Esophagus mucosa (tissue), 1 donor: ENCODE data around the gene TVP23B. TPM values are rescaled to one million over a fixed set of nuclear protein-coding genes. Genes with fewer than 3 reads are reported as not detected.
A peak's percentile ranks its signal among the peaks of the same experiment; 100 is the strongest.
"Not testable (repeated sequence)": the region's sequence is repeated elsewhere in the genome, so short reads cannot be mapped to it uniquely, and the experiment has no call there.

Source experiments
- ATAC-seq: fragments of 200-7000 bp; cut with Tn5 transposase; one replicate; pipeline ENCODE4 v1.9.1; 2020
- total RNA-seq: library from RNA; stranded (reverse); gene quantifications from one replicate; pipeline ENCODE4 v1.2.4, GENCODE V29; 2023
- donor health status: DM: yes; HTN: yes; CAD: no.

TVP23B gene
- total RNA-seq, result 24.1 TPM

- ATAC-seq, result peak; percentile 99
Observed at GRCh38 chr17:18780991-18781718, at the start of gene TVP23B. TSS of gene TVP23B (plus strand) at chr17:18781183. CDS start at chr17:18781294, 111 bp downstream.

- ATAC-seq, result peak; percentile 34
Observed at GRCh38 chr17:18732438-18732837, 48.5 kb upstream of the TVP23B start.

- ATAC-seq, result peak; percentile 75
Observed at GRCh38 chr17:18733350-18733749, 47.6 kb upstream of the TVP23B start.

GRCh38 chr17:18739616-18740391 lies 41.2 kb upstream of the TVP23B start:
- not testable (repeated sequence) for ATAC-seq

GRCh38 chr17:18741228-18741627 lies 39.8 kb upstream of the TVP23B start:
- peak; percentile 97 for ATAC-seq

GRCh38 chr17:18743699-18744421 lies 37.1 kb upstream of the TVP23B start, which contains the start of gene FBXW10:
TSS of gene FBXW10 (plus strand) at chr17:18744054. CDS start at chr17:18744245, 191 bp downstream.
- ATAC-seq, result not testable (repeated sequence)

- ATAC-seq, result not testable (repeated sequence)
Observed at GRCh38 chr17:18744726-18745125, 36.3 kb upstream of the TVP23B start.

- not testable (repeated sequence) for ATAC-seq
Observed at GRCh38 chr17:18746551-18746950, 34.4 kb upstream of the TVP23B start.

- not testable (repeated sequence) for ATAC-seq
Observed at GRCh38 chr17:18747501-18747900, 33.5 kb upstream of the TVP23B start.

- not testable (repeated sequence) for ATAC-seq
Observed at GRCh38 chr17:18750242-18750641, 30.7 kb upstream of the TVP23B start.

GRCh38 chr17:18753829-18754409 lies 27.1 kb upstream of the TVP23B start:
- peak; percentile 45 for ATAC-seq

- ATAC-seq, result not testable (repeated sequence)
Observed at GRCh38 chr17:18755969-18756368, 25.0 kb upstream of the TVP23B start.

- not testable (repeated sequence) for ATAC-seq
Observed at GRCh38 chr17:18757368-18758044, 23.5 kb upstream of the TVP23B start.

- not testable (repeated sequence) for ATAC-seq
Observed at GRCh38 chr17:18758344-18758743, 22.6 kb upstream of the TVP23B start.

- not testable (repeated sequence) for ATAC-seq
Observed at GRCh38 chr17:18760221-18760620, 20.8 kb upstream of the TVP23B start.

GRCh38 chr17:18770572-18770971 lies 10.4 kb upstream of the TVP23B start:
- not testable (repeated sequence) for ATAC-seq

GRCh38 chr17:18771066-18771465 lies 9.9 kb upstream of the TVP23B start:
- not testable (repeated sequence) for ATAC-seq

- no peak for ATAC-seq
Observed at GRCh38 chr17:18772471-18772870, 8.5 kb upstream of the TVP23B start.

- ATAC-seq, result peak; percentile 39
Observed at GRCh38 chr17:18781805-18782204, 822 bp downstream of the TVP23B start.

- ATAC-seq, result not testable (repeated sequence)
Observed at GRCh38 chr17:18785933-18786332, 5.0 kb downstream of the TVP23B start.

- peak; percentile 75 for ATAC-seq
Observed at GRCh38 chr17:18786890-18787289, 5.9 kb downstream of the TVP23B start.

GRCh38 chr17:18791402-18791801 lies 10.4 kb downstream of the TVP23B start:
- peak; percentile 73 for ATAC-seq
